B cell (primary cell): ENCODE data around the gene ARPP21. TPM values are rescaled to one million over a fixed set of nuclear protein-coding genes. Genes with fewer than 3 reads are reported as not detected.

Source experiments
- ATAC-seq: fragments of 200-7000 bp; cut with Tn5 transposase; one replicate; pipeline ENCODE4 v1.10.0; 2021; ENCODE audit warnings: low read depth, mild to moderate bottlenecking, moderate number of reproducible peaks, moderate library complexity
- CTCF ChIA-PET: fragments of 350-600 bp; sonication (Branson Sonifier 250); formaldehyde crosslinking; loops from one replicate; lab custom pipeline; 2021; ENCODE audit warnings: antibody characterized with exemption, inconsistent platforms; lab: Charles Lee
- POLR2A ChIA-PET: fragments of 350-600 bp; sonication (Branson Sonifier 250); formaldehyde crosslinking; loops from one replicate; lab custom pipeline; 2021; ENCODE audit warnings: antibody characterized with exemption; lab: Charles Lee
- DNase-seq: peaks from one replicate; pipeline ENCODE4 v3.0.0; 2013
- H2AFZ ChIP-seq: 2 replicates; pipeline ENCODE4 v1.6.1; 2012; ENCODE audit warnings: mild to moderate bottlenecking, low read depth, low read length; ENCODE audit not compliant: insufficient read depth, poor library complexity, severe bottlenecking
- H3K27ac ChIP-seq, 2 donors: 1 replicate in 1 of 2; 2 replicates in 1 of 2; pipeline ENCODE4 v1.5.1; 2012 to 2013; ENCODE audit warnings: low read length in 2 of 2, mild to moderate bottlenecking in 2 of 2, moderate library complexity in 1 of 2
- H3K27me3 ChIP-seq, 4 experiments: fragments of 200-600 bp in 1 of 4; sonication (generic) in 1 of 4; replicated peaks in 1 of 4; 1 replicate in 2 of 4; 2 replicates in 2 of 4; pipeline versions ENCODE4 v1.6.1 to v1.7.0; 2013 to 2016; ENCODE audit warnings: low read length in 3 of 4, mild to moderate bottlenecking in 2 of 4, mixed read lengths in 1 of 4, moderate library complexity in 1 of 4; ENCODE audit not compliant: insufficient read depth in 4 of 4, control insufficient read depth in 3 of 4; ENCODE audit errors: control extremely low read depth in 1 of 4
- H3K36me3 ChIP-seq, 2 experiments: replicated peaks in 1 of 2; 1 replicate in 1 of 2; 2 replicates in 1 of 2; pipeline versions ENCODE4 v1.6.1 to v1.7.1; 2013; ENCODE audit warnings: low read length in 1 of 2; ENCODE audit not compliant: insufficient read depth in 2 of 2, control insufficient read depth in 1 of 2; ENCODE audit errors: control extremely low read depth in 1 of 2, extremely low read depth in 1 of 2
- H3K4me1 ChIP-seq, 2 donors: fragments of 200-600 bp in 1 of 2; sonication (generic) in 1 of 2; 1 replicate in 1 of 2; 2 replicates in 1 of 2; pipeline versions ENCODE4 v1.5.1 to v1.6.1; 2013 to 2017; ENCODE audit warnings: low read length in 2 of 2; ENCODE audit not compliant: control insufficient read depth in 2 of 2, insufficient read depth in 2 of 2
- H3K4me2 ChIP-seq: replicated peaks from 2 replicates; pipeline ENCODE3; 2012; ENCODE audit warnings: mild to moderate bottlenecking, low read depth, low read length; ENCODE audit not compliant: poor library complexity, severe bottlenecking
- H3K4me3 ChIP-seq, 5 experiments: fragments of 200-600 bp in 1 of 5; sonication (generic) in 1 of 5; 1 replicate in 3 of 5; 2 replicates in 2 of 5; pipeline versions ENCODE4 v1.5.1 to v1.7.0; 2011 to 2016; ENCODE audit warnings: low read length in 4 of 5, mild to moderate bottlenecking in 4 of 5, low read depth in 2 of 5, control low read depth in 1 of 5, moderate library complexity in 1 of 5; ENCODE audit not compliant: insufficient read depth in 1 of 5; ENCODE audit errors: control extremely low read depth in 1 of 5, extremely low read depth in 1 of 5
- H3K79me2 ChIP-seq: fragments of 200-600 bp; sonication (generic); one replicate; pipeline ENCODE4 v1.6.0; 2016; ENCODE audit warnings: low read length; ENCODE audit not compliant: control insufficient read depth, insufficient read depth
- H3K9ac ChIP-seq: fragments of 200-600 bp; sonication (generic); 2 replicates; pipeline ENCODE4 v1.6.1; 2017; ENCODE audit warnings: mild to moderate bottlenecking, low read length, moderate library complexity
- H3K9me3 ChIP-seq, 3 donors: one replicate each; pipeline versions ENCODE4 v1.6.1 to v1.7.1; 2013; ENCODE audit warnings: low read length in 2 of 3; ENCODE audit not compliant: control insufficient read depth in 2 of 3, insufficient read depth in 1 of 3; ENCODE audit errors: control extremely low read depth in 1 of 3
- H4K20me1 ChIP-seq: 2 replicates; pipeline ENCODE4 v1.6.0; 2012; ENCODE audit warnings: mild to moderate bottlenecking, low read length; ENCODE audit not compliant: insufficient read depth, control insufficient read depth, poor library complexity, severe bottlenecking
- H3K27ac Mint-ChIP-seq: one replicate; pipeline ENCODE4 v1.8.0; 2021; ENCODE audit warnings: mixed read lengths
- H3K27me3 Mint-ChIP-seq: one replicate; pipeline ENCODE4 v1.8.0; 2021; ENCODE audit warnings: mixed read lengths
- H3K4me1 Mint-ChIP-seq: one replicate; pipeline ENCODE4 v1.8.0; 2021; ENCODE audit warnings: mixed read lengths
- H3K4me3 Mint-ChIP-seq: one replicate; pipeline ENCODE4 v1.8.0; 2021; ENCODE audit warnings: mixed read lengths
- H3K9me3 Mint-ChIP-seq: one replicate; pipeline ENCODE4 v1.8.0; 2022; ENCODE audit warnings: mixed read lengths; ENCODE audit not compliant: insufficient read depth
- EZH2 ChIP-seq: IDR thresholded peaks from 2 replicates; pipeline ENCODE4 v1.6.1; 2012; ENCODE audit warnings: borderline replicate concordance, low read depth, mild to moderate bottlenecking, moderate library complexity, low read length; ENCODE audit not compliant: insufficient read depth, poor library complexity, severe bottlenecking
- WGBS: methylation state at CpG from one replicate; pipeline ENCODE4 v1.1.5; 2013; ENCODE audit warnings: missing lambda C conversion rate; ENCODE audit not compliant: insufficient coverage; 5-methylcytosine and 5-hydroxymethylcytosine counted together
- intact Hi-C: fragments of 100-400 bp; cut with micrococcal nuclease; formaldehyde crosslinking; loops from one replicate; pipeline ENCODE4 v1.10.0; 2022
- polyA plus RNA-seq: library from polyadenylated mRNA; depleted of rRNA; stranded (reverse); fragments of >200 nt; gene quantifications from 2 replicates; pipeline ENCODE4 v1.2.3, GENCODE V29; 2012
- total RNA-seq, 2 donors: library from RNA; stranded (reverse); fragments of 120-200 nt in 1 of 2; gene quantifications; 1 replicate in 1 of 2; 2 replicates in 1 of 2; pipeline versions ENCODE4 v1.2.3 to v1.2.4, GENCODE V29; 2013 to 2022
- TF ChIP-seq, protein P1 (sequence below): fragments of 200-600 bp; IDR thresholded peaks from one replicate; pipeline ENCODE4 v1.8.0; 2022; ENCODE audit warnings: antibody characterized with exemption, mild to moderate bottlenecking

Gene ARPP21
- total and polyA plus RNA-seq, 2 donors (not counting 1 experiment from before 2014, with no cell fraction given) = 0.10 TPM; not detected in 1

DNA sequence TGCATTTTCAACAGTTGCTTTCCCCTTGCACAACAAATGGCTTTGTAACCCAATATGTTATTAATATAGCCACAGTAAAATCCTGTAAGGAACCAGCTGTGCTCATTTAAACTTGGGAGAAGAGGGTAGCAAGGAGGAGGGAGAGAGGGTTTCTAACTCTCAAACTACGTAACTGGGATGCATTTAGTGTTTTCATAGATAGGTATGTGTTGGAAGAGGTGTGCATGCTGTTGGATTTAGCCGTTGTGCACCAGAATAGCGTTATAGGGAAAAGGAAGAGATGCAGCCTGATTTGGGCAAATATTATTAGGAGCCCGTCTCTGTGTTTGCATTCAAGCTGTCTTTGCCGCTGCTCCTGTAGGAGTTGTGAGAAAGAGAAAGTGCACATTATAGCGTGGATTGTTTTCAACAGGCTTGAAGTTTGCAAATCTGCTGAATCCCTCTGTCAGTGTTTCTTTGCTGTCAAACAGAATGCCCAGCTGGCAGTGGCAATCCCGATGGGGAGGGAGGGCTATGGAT, 39.4 kb downstream of the ARPP21 start:
- WGBS = 87% methylated on average over 6 of the region's 7 CpGs
- H3K79me2 ChIP-seq = no peaks in the 10 kb centered on the region
- no peaks in the 10 kb centered on the region for H3K27me3 ChIP-seq
- no peak overlapping the region for H3K4me3 ChIP-seq
- H3K36me3 ChIP-seq = no peaks in the 10 kb centered on the region
- peaks cover 0 to 3% of the 10 kb centered on the region in 2 donors for H3K4me1 ChIP-seq
- H3K9ac ChIP-seq = no peak overlapping the region
- H3K4me1 Mint-ChIP-seq = peaks cover 13% of the 10 kb centered on the region
- H3K9me3 Mint-ChIP-seq = no peaks in the 10 kb centered on the region
- no peaks in the 10 kb centered on the region for H3K9me3 ChIP-seq
- no peak overlapping the region for H3K4me3 Mint-ChIP-seq
- POLR2A ChIA-PET = no interaction called here
- H2AFZ ChIP-seq = no peak overlapping the region
- TF ChIP-seq, protein P1, sequence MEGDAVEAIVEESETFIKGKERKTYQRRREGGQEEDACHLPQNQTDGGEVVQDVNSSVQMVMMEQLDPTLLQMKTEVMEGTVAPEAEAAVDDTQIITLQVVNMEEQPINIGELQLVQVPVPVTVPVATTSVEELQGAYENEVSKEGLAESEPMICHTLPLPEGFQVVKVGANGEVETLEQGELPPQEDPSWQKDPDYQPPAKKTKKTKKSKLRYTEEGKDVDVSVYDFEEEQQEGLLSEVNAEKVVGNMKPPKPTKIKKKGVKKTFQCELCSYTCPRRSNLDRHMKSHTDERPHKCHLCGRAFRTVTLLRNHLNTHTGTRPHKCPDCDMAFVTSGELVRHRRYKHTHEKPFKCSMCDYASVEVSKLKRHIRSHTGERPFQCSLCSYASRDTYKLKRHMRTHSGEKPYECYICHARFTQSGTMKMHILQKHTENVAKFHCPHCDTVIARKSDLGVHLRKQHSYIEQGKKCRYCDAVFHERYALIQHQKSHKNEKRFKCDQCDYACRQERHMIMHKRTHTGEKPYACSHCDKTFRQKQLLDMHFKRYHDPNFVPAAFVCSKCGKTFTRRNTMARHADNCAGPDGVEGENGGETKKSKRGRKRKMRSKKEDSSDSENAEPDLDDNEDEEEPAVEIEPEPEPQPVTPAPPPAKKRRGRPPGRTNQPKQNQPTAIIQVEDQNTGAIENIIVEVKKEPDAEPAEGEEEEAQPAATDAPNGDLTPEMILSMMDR = no peak
- TF ChIP-seq EZH2 = no peak
- H3K27me3 Mint-ChIP-seq = no peaks in the 10 kb centered on the region
- CTCF ChIA-PET = no interaction called here
- intact Hi-C loops = no loop called here
- DNase-seq (no peak), ATAC-seq (no peak)
- no peaks in the 10 kb centered on the region for H4K20me1 ChIP-seq
- H3K27ac ChIP-seq = no peak overlapping the region
- H3K4me2 ChIP-seq = no peak overlapping the region
- H3K27ac Mint-ChIP-seq = no peak overlapping the region

DNA sequence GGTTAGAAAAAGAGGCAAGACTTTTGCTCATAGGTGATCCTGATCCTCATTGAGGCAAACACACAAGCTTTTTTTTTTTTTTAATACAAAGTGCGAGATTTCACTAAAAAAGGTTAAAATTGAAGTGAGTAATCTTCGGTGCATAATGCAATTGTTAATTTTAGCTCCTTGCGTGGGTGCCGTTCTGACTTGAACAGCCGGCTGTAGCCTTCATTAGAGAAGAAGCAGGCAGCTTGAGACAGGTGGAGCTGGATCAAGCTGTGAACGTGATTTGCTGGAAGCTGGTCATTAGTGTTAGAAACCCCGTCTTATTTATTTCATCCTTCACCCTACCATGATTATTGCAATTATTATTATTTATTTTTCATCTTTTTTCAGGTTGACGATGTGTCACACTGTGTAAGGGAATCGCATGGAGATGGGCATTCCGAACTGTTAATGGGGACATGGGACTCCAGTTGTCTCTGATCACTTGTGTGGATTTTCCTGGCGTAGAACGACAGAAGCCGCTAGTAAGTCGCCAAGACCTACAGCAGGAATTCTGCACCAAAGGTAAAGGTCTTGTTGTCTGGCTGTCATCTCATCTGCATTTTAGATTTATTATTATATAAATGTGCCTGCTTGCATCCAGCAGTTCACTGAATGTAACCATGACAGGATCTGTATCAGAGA, 40.2 kb downstream of the ARPP21 start:
- Histone ChIP-seq H4K20me1 (no peaks in the 10 kb centered on the region), H3K4me1 (peaks cover 0 to 3% of the 10 kb centered on the region in 2 donors), H3K4me2 (no peak overlapping the region), H3K4me3 (no peak overlapping the region), H3K79me2 (no peaks in the 10 kb centered on the region), H3K9ac (no peak overlapping the region), H3K27ac (no peak overlapping the region), H3K27me3 (no peaks in the 10 kb centered on the region), H3K36me3 (no peaks in the 10 kb centered on the region), H2AFZ (no peak overlapping the region), H3K9me3 (no peaks in the 10 kb centered on the region)
- no peak for DNase-seq
- Mint-ChIP-seq H3K27ac (no peak overlapping the region), H3K4me3 (no peak overlapping the region), H3K27me3 (no peaks in the 10 kb centered on the region), H3K4me1 (peaks cover 13% of the 10 kb centered on the region), H3K9me3 (no peaks in the 10 kb centered on the region)
- TF ChIP-seq EZH2 = no peak
- TF ChIP-seq, protein P1 = no peak
- CTCF ChIA-PET = no interaction called here
- no peak for ATAC-seq
- intact Hi-C loops = no loop called here
- POLR2A ChIA-PET = no interaction called here
- 94% methylated on average over 3 of the region's 14 CpGs for WGBS
